ENCODE results near the gene PRPF40A.

Gene PRPF40A

GRCh38 chr2:152655880-152656279, 61.4 kb downstream of the PRPF40A start:
- in situ Hi-C loops (cut with HindIII; ENCODE audit: low sequenced_read_pairs), result no loop called here

GRCh38 chr2:152651834-152652233, 65.4 kb downstream of the PRPF40A start:
- in situ Hi-C loops (cut with HindIII; ENCODE audit: low sequenced_read_pairs), result no loop called here

GRCh38 chr2:152650768-152651371, 66.4 kb downstream of the PRPF40A start:
- in situ Hi-C loops (cut with HindIII; ENCODE audit: low sequenced_read_pairs), result no loop called here

GRCh38 chr2:152649997-152650396, 67.3 kb downstream of the PRPF40A start:
- in situ Hi-C loops (cut with HindIII; ENCODE audit: low sequenced_read_pairs), result loop anchor here (25.0 kb wide), 1 partner anchor 488 kb away; no protein-coding TSS in a partner anchor

- in situ Hi-C loops (cut with HindIII; ENCODE audit: low sequenced_read_pairs), result loop anchor here (25.0 kb wide), 1 partner anchor 486 kb away; no protein-coding TSS in a partner anchor
These were observed 68.9 kb downstream of the PRPF40A start for GRCh38 chr2:152648336-152648735.

GRCh38 chr2:152647552-152647951, 69.7 kb downstream of the PRPF40A start:
- in situ Hi-C loops (cut with HindIII; ENCODE audit: low sequenced_read_pairs), result loop anchor here (25.0 kb wide), 1 partner anchor 485 kb away; no protein-coding TSS in a partner anchor

GRCh38 chr2:152646775-152647174, 70.5 kb downstream of the PRPF40A start:
- in situ Hi-C loops (cut with HindIII; ENCODE audit: low sequenced_read_pairs), result loop anchor here (25.0 kb wide), 1 partner anchor 484 kb away; no protein-coding TSS in a partner anchor

- in situ Hi-C loops (cut with HindIII; ENCODE audit: low sequenced_read_pairs), result loop anchor here (25.0 kb wide), 1 partner anchor 484 kb away; no protein-coding TSS in a partner anchor
These were observed 71.0 kb downstream of the PRPF40A start for GRCh38 chr2:152646264-152646663.

GRCh38 chr2:152644189-152644873, 72.9 kb downstream of the PRPF40A start:
- in situ Hi-C loops (cut with HindIII; ENCODE audit: low sequenced_read_pairs), result loop anchor here (25.0 kb wide), 1 partner anchor 482 kb away; no protein-coding TSS in a partner anchor

- in situ Hi-C loops (cut with HindIII; ENCODE audit: low sequenced_read_pairs), result loop anchor here (25.0 kb wide), 1 partner anchor 476 kb away; no protein-coding TSS in a partner anchor
These were observed 78.7 kb downstream of the PRPF40A start for GRCh38 chr2:152638590-152638989.

GRCh38 chr2:152638056-152638455, 79.2 kb downstream of the PRPF40A start:
- in situ Hi-C loops (cut with HindIII; ENCODE audit: low sequenced_read_pairs), result loop anchor here (25.0 kb wide), 1 partner anchor 476 kb away; no protein-coding TSS in a partner anchor

GRCh38 chr2:152637251-152637650, 80.0 kb downstream of the PRPF40A start:
- in situ Hi-C loops (cut with HindIII; ENCODE audit: low sequenced_read_pairs), result loop anchor here (25.0 kb wide), 1 partner anchor 475 kb away; no protein-coding TSS in a partner anchor

GRCh38 chr2:152635635-152636298, 81.5 kb downstream of the PRPF40A start:
- in situ Hi-C loops (cut with HindIII; ENCODE audit: low sequenced_read_pairs), result loop anchor here (25.0 kb wide), 1 partner anchor 473 kb away; no protein-coding TSS in a partner anchor

- in situ Hi-C loops (cut with HindIII; ENCODE audit: low sequenced_read_pairs), result loop anchor here (25.0 kb wide), 1 partner anchor 470 kb away; no protein-coding TSS in a partner anchor
These were observed 84.5 kb downstream of the PRPF40A start for GRCh38 chr2:152632736-152633135.

GRCh38 chr2:152630466-152630865, 86.8 kb downstream of the PRPF40A start:
- in situ Hi-C loops (cut with HindIII; ENCODE audit: low sequenced_read_pairs), result loop anchor here (25.0 kb wide), 1 partner anchor 468 kb away; no protein-coding TSS in a partner anchor

- in situ Hi-C loops (cut with HindIII; ENCODE audit: low sequenced_read_pairs), result loop anchor here (25.0 kb wide), 1 partner anchor 467 kb away; no protein-coding TSS in a partner anchor
These were observed 88.1 kb downstream of the PRPF40A start for GRCh38 chr2:152629202-152629601.

- in situ Hi-C loops (cut with HindIII; ENCODE audit: low sequenced_read_pairs), result loop anchor here (25.0 kb wide), 1 partner anchor 465 kb away; no protein-coding TSS in a partner anchor
These were observed 89.8 kb downstream of the PRPF40A start for GRCh38 chr2:152627351-152627957.

- in situ Hi-C loops (cut with HindIII; ENCODE audit: low sequenced_read_pairs), result loop anchor here (25.0 kb wide), 1 partner anchor 465 kb away; no protein-coding TSS in a partner anchor
These were observed 90.3 kb downstream of the PRPF40A start for GRCh38 chr2:152626911-152627339.

- in situ Hi-C loops (cut with HindIII; ENCODE audit: low sequenced_read_pairs), result loop anchor here (5.0 to 25.0 kb wide), 2 partner anchors 43 to 463 kb away; no protein-coding TSS in a partner anchor
These were observed 92.5 kb downstream of the PRPF40A start for GRCh38 chr2:152624805-152625204.

GRCh38 chr2:152623775-152624174, 93.5 kb downstream of the PRPF40A start:
- in situ Hi-C loops (cut with HindIII; ENCODE audit: low sequenced_read_pairs), result loop anchor here (5.0 kb wide), 1 partner anchor 41 kb away; no protein-coding TSS in a partner anchor
